Activated T-helper 9 cell treated with anti-CD3 and anti-CD28 coated beads, Interleukin-2, amount 50 U/mL, for 16 hours (primary cell): Measurements from ENCODE around the gene CELF5.
A peak's percentile ranks its signal among the peaks of the same experiment; 100 is the strongest.
"Not testable (repeated sequence)": the region's sequence is repeated elsewhere in the genome, so short reads cannot be mapped to it uniquely, and the experiment has no call there.

Experiments
- DNase-seq: peaks from one replicate; pipeline ENCODE4 v3.0.0-alpha.2; 2020; ENCODE audit warnings: low read depth

CELF5 gene

GRCh38 chr19:3292958-3293529, 68.6 kb downstream of the CELF5 start:
- DNase-seq: no peak

GRCh38 chr19:3293560-3293959, 69.1 kb downstream of the CELF5 start:
- no peak for DNase-seq

GRCh38 chr19:3294080-3294850, 69.8 kb downstream of the CELF5 start:
- DNase-seq: no peak

GRCh38 chr19:3295581-3295980, 71.1 kb downstream of the CELF5 start:
- DNase-seq: no peak

- no peak for DNase-seq
Measured at GRCh38 chr19:3296034-3296433, 71.6 kb downstream of the CELF5 start.

GRCh38 chr19:3296446-3296845, 72.0 kb downstream of the CELF5 start:
- no peak for DNase-seq

- DNase-seq: no peak
Measured at GRCh38 chr19:3298853-3299449, 74.5 kb downstream of the CELF5 start.

- DNase-seq: not testable (repeated sequence)
Measured at GRCh38 chr19:3300566-3300965, 76.1 kb downstream of the CELF5 start.

- no peak for DNase-seq
Measured at GRCh38 chr19:3302755-3303154, 78.3 kb downstream of the CELF5 start.

- DNase-seq: peak; percentile 68
Measured at GRCh38 chr19:3304871-3305423, 80.5 kb downstream of the CELF5 start.

GRCh38 chr19:3309724-3310123, 85.3 kb downstream of the CELF5 start:
- no peak for DNase-seq

- no peak for DNase-seq
Measured at GRCh38 chr19:3310280-3310679, 85.8 kb downstream of the CELF5 start.

GRCh38 chr19:3310711-3311110, 86.2 kb downstream of the CELF5 start:
- no peak for DNase-seq

GRCh38 chr19:3313199-3313575, 88.7 kb downstream of the CELF5 start:
- DNase-seq: no peak

- DNase-seq: no peak
Measured at GRCh38 chr19:3314962-3315675, 90.7 kb downstream of the CELF5 start.

- DNase-seq: no peak
Measured at GRCh38 chr19:3315676-3315973, 91.2 kb downstream of the CELF5 start.

GRCh38 chr19:3316132-3316648, 91.7 kb downstream of the CELF5 start:
- DNase-seq: no peak

GRCh38 chr19:3316659-3317207, 92.3 kb downstream of the CELF5 start:
- no peak for DNase-seq

GRCh38 chr19:3319643-3320353, 95.3 kb downstream of the CELF5 start:
- no peak for DNase-seq

- DNase-seq: no peak
Measured at GRCh38 chr19:3320354-3320670, 95.9 kb downstream of the CELF5 start.

- no peak for DNase-seq
Measured at GRCh38 chr19:3320853-3321252, 96.4 kb downstream of the CELF5 start.

- no peak for DNase-seq
Measured at GRCh38 chr19:3321696-3322095, 97.2 kb downstream of the CELF5 start.
